Endothelial cell of umbilical vein (primary cell): ENCODE measurements around the gene EARS2. TPM values are rescaled to one million over a fixed set of nuclear protein-coding genes. Genes with fewer than 3 reads are reported as not detected.

Experiments
- BruUV-seq: library from RNA; stranded (reverse); fragments of 400-500 nt; replicated peaks from 2 replicates; lab custom pipeline; 2021; lab: Mats Ljungman, UMichigan
- CTCF ChIA-PET: fragments of 300-600, 350-600 bp; sonication (Branson Sonifier 250); formaldehyde crosslinking; loops from one replicate; lab custom pipeline; 2021; ENCODE audit warnings: antibody characterized with exemption, inconsistent platforms; lab: Charles Lee
- POLR2A ChIA-PET: fragments of 300-600, 350-600 bp; sonication (Branson Sonifier 250); formaldehyde crosslinking; loops from one replicate; lab custom pipeline; 2021; ENCODE audit warnings: antibody characterized with exemption, inconsistent platforms; lab: Charles Lee
- DNase-seq: peaks from one replicate; pipeline ENCODE4 v3.0.0-alpha.2; 2011; ENCODE audit warnings: low read depth, low spot score
- FAIRE-seq: peaks from 2 replicates; lab custom pipeline; 2011; peaks lifted over from hg19 to GRCh38; lab: Jason Lieb, UNC
- H2AFZ ChIP-seq: 2 replicates; pipeline ENCODE4 v1.6.0; 2012; ENCODE audit warnings: low read depth, low read length, control low read depth, inconsistent platforms
- H3K27ac ChIP-seq: 2 replicates; pipeline ENCODE4 v1.5.1; 2011; ENCODE audit warnings: low read depth, mild to moderate bottlenecking, control low read depth, low read length, moderate library complexity; ENCODE audit not compliant: insufficient read depth
- H3K27me3 ChIP-seq, 2 experiments: 2 replicates each; pipeline versions ENCODE4 v1.6.0 to v1.6.1; 2011; ENCODE audit warnings: low read length in 2 of 2, mixed read lengths in 1 of 2; ENCODE audit not compliant: control insufficient read depth in 2 of 2, insufficient read depth in 2 of 2
- H3K36me3 ChIP-seq, 2 experiments: 2 replicates in 1 of 2; 3 replicates in 1 of 2; pipeline ENCODE4 v1.5.1; 2011; ENCODE audit warnings: low read length in 2 of 2, mild to moderate bottlenecking in 1 of 2, moderate library complexity in 1 of 2; ENCODE audit not compliant: control insufficient read depth in 2 of 2, insufficient read depth in 2 of 2; ENCODE audit errors: extremely low read depth in 1 of 2
- H3K4me1 ChIP-seq: 3 replicates; pipeline ENCODE4 v1.5.1; 2011; ENCODE audit warnings: mild to moderate bottlenecking, low read length; ENCODE audit not compliant: control insufficient read depth, insufficient read depth; ENCODE audit errors: extremely low read depth
- H3K4me2 ChIP-seq: 2 replicates; pipeline ENCODE4 v1.6.1; 2011; ENCODE audit warnings: low read length, control low read depth, mixed read lengths; ENCODE audit not compliant: insufficient read depth
- H3K4me3 ChIP-seq, 3 experiments: fragments of 200-600 bp in 1 of 3; sonication (generic), shearing (Covaris generic) in 1 of 3; replicated peaks in 1 of 3; 2 replicates each; pipeline ENCODE4 v1.5.1; 2011 to 2016; ENCODE audit warnings: control low read depth in 3 of 3, low read length in 3 of 3, mild to moderate bottlenecking in 2 of 3, inconsistent platforms in 1 of 3, low read depth in 1 of 3, moderate library complexity in 1 of 3; ENCODE audit not compliant: insufficient read depth in 1 of 3
- H3K79me2 ChIP-seq: 2 replicates; pipeline ENCODE4 v1.6.0; 2012; ENCODE audit warnings: low read length, inconsistent platforms; ENCODE audit not compliant: control insufficient read depth, insufficient read depth
- H3K9ac ChIP-seq: replicated peaks from 2 replicates; pipeline ENCODE3; 2011; ENCODE audit warnings: low read length, control low read depth; ENCODE audit not compliant: insufficient read depth; ENCODE audit errors: extremely low read depth
- H3K9me1 ChIP-seq: replicated peaks from 3 replicates; pipeline ENCODE4 v1.6.0; 2011; ENCODE audit warnings: mild to moderate bottlenecking, low read length; ENCODE audit not compliant: control insufficient read depth, insufficient read depth; ENCODE audit errors: extremely low read depth
- H3K9me3 ChIP-seq: replicated peaks from 2 replicates; pipeline ENCODE4 v1.5.1; 2012; ENCODE audit warnings: low read length, inconsistent platforms; ENCODE audit not compliant: control insufficient read depth, insufficient read depth
- H4K20me1 ChIP-seq: replicated peaks from 2 replicates; pipeline ENCODE3; 2011; ENCODE audit warnings: mild to moderate bottlenecking, low read length; ENCODE audit not compliant: control insufficient read depth, insufficient read depth; ENCODE audit errors: extremely low read depth
- CTCF ChIP-seq, 2 donors: IDR thresholded peaks; 1 replicate in 1 of 2; 2 replicates in 1 of 2; pipeline ENCODE4 v1.5.1; 2011; ENCODE audit warnings: low read length in 2 of 2, mild to moderate bottlenecking in 2 of 2, moderate library complexity in 2 of 2, control low read depth in 1 of 2, inconsistent platforms in 1 of 2, low read depth in 1 of 2; ENCODE audit not compliant: insufficient read depth in 1 of 2; ENCODE audit errors: extremely low read depth in 1 of 2
- EZH2 ChIP-seq: IDR thresholded peaks from 2 replicates; pipeline ENCODE4 v1.6.1; 2012; ENCODE audit warnings: borderline replicate concordance, low read depth, mild to moderate bottlenecking, moderate library complexity, low read length, inconsistent platforms; ENCODE audit not compliant: severe bottlenecking
- FOS ChIP-seq: IDR thresholded peaks from 2 replicates; pipeline ENCODE4 v1.6.1; 2011; ENCODE audit warnings: mild to moderate bottlenecking, low read length, moderate library complexity, borderline replicate concordance; ENCODE audit not compliant: insufficient read depth
- GATA2 ChIP-seq: IDR thresholded peaks from 2 replicates; pipeline ENCODE4 v1.7.0; 2011; ENCODE audit warnings: low read depth, mild to moderate bottlenecking, moderate library complexity, mixed read lengths, low read length; ENCODE audit not compliant: insufficient read length, insufficient read depth
- JUN ChIP-seq: IDR thresholded peaks from 2 replicates; pipeline ENCODE4 v1.6.1; 2011; ENCODE audit warnings: borderline replicate concordance, low read depth; ENCODE audit not compliant: insufficient read length, insufficient read depth
- MAX ChIP-seq: IDR thresholded peaks from 2 replicates; pipeline ENCODE4 v1.6.1; 2011; ENCODE audit not compliant: insufficient read depth, insufficient read length
- MYC ChIP-seq: IDR thresholded peaks from one replicate; pipeline ENCODE4 v1.6.1; 2011; ENCODE audit warnings: mild to moderate bottlenecking, low read depth, low read length
- POLR2A ChIP-seq: IDR thresholded peaks from 2 replicates; pipeline ENCODE4 v1.6.1; 2012; ENCODE audit warnings: low read depth, mild to moderate bottlenecking, control low read depth, low read length
- POLR2AphosphoS5 ChIP-seq: IDR thresholded peaks from 2 replicates; pipeline ENCODE4 v1.6.1; 2012; ENCODE audit warnings: low read depth, mild to moderate bottlenecking, control low read depth, low read length, moderate library complexity; ENCODE audit not compliant: insufficient read depth
- dilution Hi-C: fragments of 300-500 bp; cut with MboI; formaldehyde crosslinking; loops from one replicate; pipeline ENCODE4 v1.15.0; 2019; ENCODE audit warnings: low sequenced_read_pairs; ENCODE audit not compliant: extremely low pct_ligation_motif_present
- intact Hi-C: fragments of 100-400 bp; cut with micrococcal nuclease; formaldehyde crosslinking; loops from one replicate; pipeline ENCODE4 v1.10.0; 2022
- polyA plus RNA-seq, 4 experiments: library from polyadenylated mRNA; depleted of rRNA in 3 of 4; stranded (reverse) in 3 of 4; unstranded in 1 of 4; fragments of >200 nt; gene quantifications; 2 replicates each; pipeline versions ENCODE4 v1.2.1 to v1.2.3, GENCODE V29; 2011 to 2012; ENCODE audit warnings: missing spikeins in 1 of 4
- total RNA-seq: library from RNA; stranded (reverse); gene quantifications from 2 replicates; pipeline ENCODE4 v1.2.3, GENCODE V29; 2021

The EARS2 gene
- total and polyA plus RNA-seq, 2 donors (not counting 3 experiments of a cell fraction or from before 2014, with no cell fraction given) = 14.7 to 21.6 TPM

DNA sequence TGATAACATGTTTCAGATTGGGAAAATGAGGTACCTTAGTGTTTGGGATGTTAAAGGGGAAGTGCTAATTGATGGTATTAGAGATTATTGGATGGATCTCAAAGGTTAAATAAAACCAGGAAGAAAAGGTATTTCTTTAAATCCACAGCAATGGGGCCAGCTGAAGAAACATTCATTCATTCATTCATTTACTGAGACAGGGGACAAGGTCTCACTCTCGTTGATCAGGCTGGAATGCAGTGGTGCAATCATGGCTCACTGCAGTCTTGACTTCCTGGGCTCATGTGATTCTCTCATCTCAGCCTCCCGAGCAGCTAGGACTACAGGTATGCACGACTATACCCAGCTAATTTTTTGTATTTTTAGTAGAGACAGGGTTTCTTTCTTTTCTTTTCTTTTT is 19.8 kb downstream of the EARS2 start:
- Histone ChIP-seq H3K9me3 (no peaks in the 10 kb centered on the region), H3K4me3 (no peak overlapping the region), H3K27ac (no peak overlapping the region), H3K79me2 (no peaks in the 10 kb centered on the region), H3K4me2 (no peak overlapping the region), H3K36me3 (peaks cover 6 to 7% of the 10 kb centered on the region in 2 experiments), H2AFZ (no peak overlapping the region), H3K27me3 (no peaks in the 10 kb centered on the region), H4K20me1 (peaks cover 2% of the 10 kb centered on the region), H3K9ac (no peak overlapping the region), H3K9me1 (no peaks in the 10 kb centered on the region), H3K4me1 (no peaks in the 10 kb centered on the region)
- intact Hi-C loops = no loop called here
- BruUV-seq = no TSS peak
- POLR2A ChIA-PET = no interaction called here
- FAIRE-seq = no peak
- CTCF ChIA-PET = interaction anchor here (0.7 kb wide), 1 partner anchor 982 kb away, joined by 3 read pairs; no protein-coding TSS in a partner anchor
- dilution Hi-C loops = no loop called here
- TF ChIP-seq POLR2A = no peak
- TF ChIP-seq FOS = no peak
- TF ChIP-seq GATA2 = no peak
- no peak for TF ChIP-seq JUN
- TF ChIP-seq EZH2 = no peak
- TF ChIP-seq MYC = no peak
- no peak for TF ChIP-seq MAX
- no peak for TF ChIP-seq POLR2AphosphoS5
- TF ChIP-seq CTCF (IDR thresholded peaks at IDR 0.05; ENCODE audit: extremely low read depth in 1 of 2, insufficient read depth in 1 of 2, low read depth in 1 of 2, low read length in 2 of 2) = no peak
- no peak for DNase-seq
